IMR-90 (cell line): ENCODE measurements around the gene ALDOB. TPM values are rescaled to one million over a fixed set of nuclear protein-coding genes. Genes with fewer than 3 reads are reported as not detected.

ENCODE experiments used
- ATAC-seq: fragments of 200-7000 bp; cut with Tn5 transposase; 2 replicates; pipeline ENCODE4 v1.9.1; 2020; ENCODE audit warnings: low read depth, mild to moderate bottlenecking, moderate library complexity
- BruUV-seq: library from RNA; stranded (reverse); fragments of 400-500 nt; replicated peaks from 2 replicates; lab custom pipeline; 2021; lab: Mats Ljungman, UMichigan
- CTCF ChIA-PET: fragments of 300-600 bp; formaldehyde crosslinking; extraction: SDS; loops from one replicate; lab custom pipeline; 2021; ENCODE audit warnings: antibody characterized with exemption; lab: Yijun Ruan, JAX
- POLR2A ChIA-PET: fragments of 300-600 bp; sonication (Branson Sonifier 250); formaldehyde crosslinking; loops from one replicate; lab custom pipeline; 2022; ENCODE audit warnings: antibody characterized with exemption; ENCODE audit not compliant: unreplicated experiment; lab: Charles Lee
- DNase-seq: peaks from one replicate; pipeline ENCODE4 v3.0.0; 2013
- H2AFZ ChIP-seq: replicated peaks from 2 replicates; pipeline ENCODE3; 2013; ENCODE audit warnings: low read length, mild to moderate bottlenecking; ENCODE audit not compliant: poor library complexity
- H2AK5ac ChIP-seq: 2 replicates; pipeline ENCODE4 v1.6.1; 2013; ENCODE audit warnings: low read depth, low read length, inconsistent platforms
- H2AK9ac ChIP-seq: replicated peaks from 2 replicates; pipeline ENCODE3; 2013; ENCODE audit warnings: mild to moderate bottlenecking, low read depth, low read length, moderate library complexity; ENCODE audit not compliant: poor library complexity
- H2BK120ac ChIP-seq: 2 replicates; pipeline ENCODE4 v1.6.1; 2013; ENCODE audit warnings: low read depth, low read length, inconsistent platforms
- H2BK15ac ChIP-seq: 3 replicates; pipeline ENCODE4 v1.6.1; 2013; ENCODE audit warnings: low read depth, low read length, inconsistent platforms
- H2BK20ac ChIP-seq: 2 replicates; pipeline ENCODE4 v1.6.1; 2013; ENCODE audit warnings: low read depth, mild to moderate bottlenecking, inconsistent platforms, low read length, moderate library complexity
- H2BK5ac ChIP-seq: 2 replicates; pipeline ENCODE4 v1.6.1; 2013; ENCODE audit warnings: mild to moderate bottlenecking, low read depth, low read length, inconsistent platforms; ENCODE audit not compliant: poor library complexity, severe bottlenecking
- H3K14ac ChIP-seq: replicated peaks from 2 replicates; pipeline ENCODE4 v1.6.1; 2013; ENCODE audit warnings: low read depth, low read length, inconsistent platforms
- H3K18ac ChIP-seq: 2 replicates; pipeline ENCODE4 v1.6.1; 2013; ENCODE audit warnings: low read depth, low read length, control low read depth
- H3K23ac ChIP-seq: 2 replicates; pipeline ENCODE4 v1.6.1; 2013; ENCODE audit warnings: low read depth, low read length, inconsistent platforms
- H3K27ac ChIP-seq: 2 replicates; pipeline ENCODE4 v1.5.1; 2013; ENCODE audit warnings: mild to moderate bottlenecking, control low read depth, low read length; ENCODE audit not compliant: insufficient read depth
- H3K27me3 ChIP-seq: 2 replicates; pipeline ENCODE4 v1.6.1; 2013; ENCODE audit warnings: low read length; ENCODE audit not compliant: control insufficient read depth, insufficient read depth
- H3K36me3 ChIP-seq: 2 replicates; pipeline ENCODE4 v1.6.1; 2013; ENCODE audit warnings: low read length, mixed read lengths; ENCODE audit not compliant: control insufficient read depth, insufficient read depth
- H3K4ac ChIP-seq: 2 replicates; pipeline ENCODE4 v1.6.1; 2013; ENCODE audit warnings: low read depth, low read length, inconsistent platforms
- H3K4me1 ChIP-seq: 2 replicates; pipeline ENCODE4 v1.6.1; 2013; ENCODE audit warnings: low read length, mixed read lengths; ENCODE audit not compliant: control insufficient read depth, insufficient read depth
- H3K4me2 ChIP-seq: 2 replicates; pipeline ENCODE4 v1.6.1; 2013; ENCODE audit warnings: low read depth, mild to moderate bottlenecking, control low read depth, low read length, moderate library complexity
- H3K4me3 ChIP-seq: 2 replicates; pipeline ENCODE4 v1.5.1; 2013; ENCODE audit warnings: low read depth, mild to moderate bottlenecking, control low read depth, low read length, moderate library complexity; ENCODE audit not compliant: insufficient read depth
- H3K56ac ChIP-seq: 2 replicates; pipeline ENCODE4 v1.6.1; 2013; ENCODE audit warnings: low read length, inconsistent platforms; ENCODE audit not compliant: insufficient read depth; ENCODE audit errors: extremely low read depth
- H3K79me1 ChIP-seq, 2 experiments: 2 replicates each; pipeline ENCODE4 v1.6.1; 2013; ENCODE audit warnings: low read length in 2 of 2, inconsistent platforms in 1 of 2, low read depth in 1 of 2
- H3K9ac ChIP-seq: 2 replicates; pipeline ENCODE4 v1.6.1; 2013; ENCODE audit warnings: low read depth, low read length, control low read depth
- H3K9me1 ChIP-seq: 2 replicates; pipeline ENCODE4 v1.6.1; 2013; ENCODE audit warnings: low read length, inconsistent platforms; ENCODE audit not compliant: insufficient read depth
- H3K9me3 ChIP-seq: 2 replicates; pipeline ENCODE4 v1.6.1; 2013; ENCODE audit warnings: low read length; ENCODE audit not compliant: control insufficient read depth, insufficient read depth
- H4K20me1 ChIP-seq: 2 replicates; pipeline ENCODE4 v1.6.1; 2013; ENCODE audit warnings: low read length, inconsistent platforms; ENCODE audit not compliant: insufficient read depth
- H4K5ac ChIP-seq: 2 replicates; pipeline ENCODE4 v1.6.1; 2013; ENCODE audit warnings: mild to moderate bottlenecking, low read depth, low read length, control low read depth
- H4K8ac ChIP-seq, 2 experiments: 2 replicates each; pipeline ENCODE4 v1.6.1; 2013; ENCODE audit warnings: low read depth in 2 of 2, low read length in 2 of 2, control low read depth in 1 of 2, inconsistent platforms in 1 of 2
- H4K91ac ChIP-seq: 2 replicates; pipeline ENCODE4 v1.6.1; 2013; ENCODE audit warnings: low read depth, low read length, inconsistent platforms; ENCODE audit not compliant: insufficient read depth
- BHLHE40 ChIP-seq: fragments of 150-350 bp; IDR thresholded peaks from 2 replicates; pipeline ENCODE4 v1.6.1; 2016; ENCODE audit warnings: mild to moderate bottlenecking, low read depth, low read length
- CHD1 ChIP-seq: IDR thresholded peaks from 2 replicates; pipeline ENCODE4 v1.6.1; 2012; ENCODE audit warnings: low read depth, low read length, improper control_type of control experiment
- ELK1 ChIP-seq: fragments of 150-350 bp; IDR thresholded peaks from 2 replicates; pipeline ENCODE4 v1.6.1; 2016; ENCODE audit warnings: low read depth, mild to moderate bottlenecking, low read length, moderate library complexity, borderline replicate concordance
- MAZ ChIP-seq: IDR thresholded peaks from 2 replicates; pipeline ENCODE4 v1.6.1; 2012; ENCODE audit warnings: low read depth, mild to moderate bottlenecking, low read length, improper control_type of control experiment, moderate library complexity, borderline replicate concordance
- NFE2L2 ChIP-seq: fragments of 150-350 bp; IDR thresholded peaks from 2 replicates; pipeline ENCODE4 v1.6.1; 2016; ENCODE audit warnings: low read depth, mild to moderate bottlenecking, low read length
- POLR2A ChIP-seq: IDR thresholded peaks from 2 replicates; pipeline ENCODE4 v1.6.1; 2012; ENCODE audit warnings: mild to moderate bottlenecking, low read depth, low read length
- RFX5 ChIP-seq: IDR thresholded peaks from 2 replicates; pipeline ENCODE4 v1.8.0; 2012; ENCODE audit warnings: low read depth, mild to moderate bottlenecking, low read length, moderate library complexity
- SMC3 ChIP-seq: fragments of 150-350 bp; IDR thresholded peaks from 2 replicates; pipeline ENCODE4 v1.6.1; 2016; ENCODE audit warnings: low read depth, mild to moderate bottlenecking, antibody characterized with exemption, low read length, moderate library complexity
- WGBS, 2 experiments: methylation state at CpG; one replicate each; pipeline versions ENCODE4 v1.1.5 to v1.1.7; 2013; ENCODE audit warnings: missing lambda C conversion rate in 2 of 2; ENCODE audit not compliant: insufficient read length in 1 of 2; ENCODE audit errors: extremely low coverage in 2 of 2; 5-methylcytosine and 5-hydroxymethylcytosine counted together
- dilution Hi-C: fragments of 300-500 bp; cut with HindIII; formaldehyde crosslinking; loops from one replicate; pipeline ENCODE4 v1.14.3; 2018; ENCODE audit warnings: low sequenced_read_pairs; ENCODE audit not compliant: unreplicated experiment
- in situ Hi-C: fragments of 300-500 bp; cut with MboI; formaldehyde crosslinking; loops from 3 replicates; pipeline ENCODE4 v1.14.3; 2019; ENCODE audit warnings: low sequenced_read_pairs, inconsistent platforms, mixed read lengths
- intact Hi-C: fragments of 100-400 bp; cut with micrococcal nuclease; formaldehyde crosslinking; loops from 2 replicates; pipeline ENCODE4 v1.10.0; 2022
- polyA plus RNA-seq, 3 experiments: library from polyadenylated mRNA; depleted of rRNA; stranded (reverse); fragments of >200 nt; gene quantifications; 2 replicates each; pipeline ENCODE4 v1.2.3, GENCODE V29; 2012; ENCODE audit warnings: low replicate concordance in 1 of 3
- total RNA-seq: library from RNA; depleted of rRNA; stranded (reverse); fragments of >200 nt; gene quantifications from 2 replicates; pipeline ENCODE4 v1.2.3, GENCODE V29; 2012

Gene ALDOB
- total and polyA plus RNA-seq, 2 of the 4 experiments (the other 2 are of a cell fraction) = not detected

- no peak overlapping the region for H4K8ac ChIP-seq
- 70% methylated on average over 2 of the region's 3 CpGs; no CpG with 5 or more reads in 1 of the 2 experiments for WGBS, 2 experiments
- no peak overlapping the region for H2AK9ac ChIP-seq
- H3K56ac ChIP-seq = no peak overlapping the region
- no peak overlapping the region for H2BK5ac ChIP-seq
- H3K27me3 ChIP-seq = peaks cover 4% of the 10 kb centered on the region
- CTCF ChIA-PET = no interaction called here
- no peaks in the 10 kb centered on the region for H3K9me3 ChIP-seq
- no peaks in the 10 kb centered on the region for H4K20me1 ChIP-seq
- H3K27ac ChIP-seq = no peak overlapping the region
- no peak overlapping the region for H2BK20ac ChIP-seq
- no peak for DNase-seq
- BruUV-seq = no TSS peak
- no peaks in the 10 kb centered on the region for H3K9me1 ChIP-seq
- dilution Hi-C loops (no loop called here), intact Hi-C loops (no loop called here), in situ Hi-C loops (no loop called here)
- H2AK5ac ChIP-seq = no peak overlapping the region
- no peak overlapping the region for H3K4me3 ChIP-seq
- H3K14ac ChIP-seq = no peak overlapping the region
- H3K4me1 ChIP-seq = no peaks in the 10 kb centered on the region
- no peak for ATAC-seq
- no peak overlapping the region for H3K4ac ChIP-seq
- H3K4me2 ChIP-seq = no peak overlapping the region
- no peak overlapping the region for H2AFZ ChIP-seq
- H3K23ac ChIP-seq = no peak overlapping the region
- H2BK120ac ChIP-seq = no peak overlapping the region
- H4K5ac ChIP-seq = no peak overlapping the region
- POLR2A ChIA-PET = no interaction called here
- no peak overlapping the region for H3K9ac ChIP-seq
- H3K36me3 ChIP-seq = no peaks in the 10 kb centered on the region
- no peaks in the 10 kb centered on the region for H3K79me1 ChIP-seq
- H3K18ac ChIP-seq = no peak overlapping the region
- no peak overlapping the region for H2BK15ac ChIP-seq
- H4K91ac ChIP-seq = no peak overlapping the region
- no peak for TF ChIP-seq ELK1
- TF ChIP-seq RFX5 = no peak
- no peak for TF ChIP-seq CHD1
- TF ChIP-seq SMC3 = no peak
- no peak for TF ChIP-seq BHLHE40
- TF ChIP-seq MAZ = no peak
- no peak for TF ChIP-seq NFE2L2
- TF ChIP-seq POLR2A = no peak
These were observed 6.7 kb upstream of the ALDOB start for GRCh38 chr9:101442318-101442717.
